HCT116 (cell line): ENCODE data around the gene TMEM154.

ENCODE experiments used
- CTCF ChIP-seq, 3 experiments: fragments of 200-600 bp in 1 of 3; sonication (generic) in 1 of 3; IDR thresholded peaks in 2 of 3; conservative IDR thresholded peaks in 1 of 3; 2 replicates each; pipeline ENCODE4 v1.5.1; 2012 to 2017; ENCODE audit warnings: low read depth in 2 of 3, low read length in 2 of 3, antibody characterized with exemption in 1 of 3, borderline replicate concordance in 1 of 3, control low read depth in 1 of 3, mild to moderate bottlenecking in 1 of 3, mixed read lengths in 1 of 3, mixed run types in 1 of 3, moderate library complexity in 1 of 3; ENCODE audit not compliant: insufficient read depth in 1 of 3
- EZH2 ChIP-seq: fragments of 200-600 bp; sonication (generic); IDR thresholded peaks from 2 replicates; pipeline ENCODE4 v1.6.1; 2017; ENCODE audit warnings: antibody characterized with exemption, mixed run types
- EZH2phosphoT487 ChIP-seq: fragments of 200-600 bp; IDR thresholded peaks from 2 replicates; pipeline ENCODE4 v1.6.1; 2018; ENCODE audit warnings: antibody characterized with exemption, borderline replicate concordance
- SIN3A ChIP-seq: IDR thresholded peaks from 2 replicates; pipeline ENCODE4 v1.6.1; 2012; ENCODE audit warnings: low read depth
- ZBTB33 ChIP-seq: IDR thresholded peaks from 2 replicates; pipeline ENCODE4 v1.6.1; 2011; ENCODE audit warnings: mild to moderate bottlenecking, low read length, moderate library complexity; ENCODE audit not compliant: insufficient replicate concordance; ENCODE audit errors: extremely low read depth

GRCh38 chr4:152618971-152619370, 60.8 kb downstream of the TMEM154 start:
- TF ChIP-seq ZBTB33 (no peak), EZH2phosphoT487 (no peak), SIN3A (no peak), CTCF (IDR thresholded peaks at IDR 0.05 in 2 of 3, conservative IDR thresholded peaks at IDR 0.05 in 1 of 3; ENCODE audit: borderline replicate concordance in 1 of 3, insufficient read depth in 1 of 3, low read depth in 2 of 3, low read length in 2 of 3) (no peak), EZH2 (no peak)
